ENCODE data around the gene ZSCAN18.
"Not testable (repeated sequence)": the region's sequence is repeated elsewhere in the genome, so short reads cannot be mapped to it uniquely, and the experiment has no call there.

ZSCAN18 gene

GRCh38 chr19:58097781-58098681, at the start of gene ZSCAN18:
TSS of gene ZSCAN18 (minus strand) at chr19:58098231. CDS start at chr19:58090267, 7,964 bp downstream.
- peak; percentile 96 for DNase-seq

- not testable (repeated sequence) for DNase-seq
These were observed 49.4 kb upstream of the ZSCAN18 start for GRCh38 chr19:58147475-58147874.

- DNase-seq = no peak
These were observed 47.8 kb upstream of the ZSCAN18 start for GRCh38 chr19:58145849-58146248.

- DNase-seq = no peak
These were observed 36.2 kb upstream of the ZSCAN18 start for GRCh38 chr19:58134244-58134643.

GRCh38 chr19:58129284-58129683, 31.3 kb upstream of the ZSCAN18 start:
- DNase-seq = no peak

GRCh38 chr19:58128041-58128685, 30.1 kb upstream of the ZSCAN18 start:
- DNase-seq = no peak

- no peak for DNase-seq
These were observed 25.3 kb upstream of the ZSCAN18 start for GRCh38 chr19:58123354-58123753.

GRCh38 chr19:58118979-58119733, 21.1 kb upstream of the ZSCAN18 start:
- DNase-seq = peak; percentile 6

- DNase-seq = no peak
These were observed 20.0 kb upstream of the ZSCAN18 start for GRCh38 chr19:58117841-58118575.

- DNase-seq = no peak
These were observed 10.5 kb upstream of the ZSCAN18 start for GRCh38 chr19:58108546-58108817.

GRCh38 chr19:58107778-58108545, 9.9 kb upstream of the ZSCAN18 start:
- no peak for DNase-seq

- DNase-seq = no peak
These were observed 609 bp upstream of the ZSCAN18 start for GRCh38 chr19:58098682-58098998.

GRCh38 chr19:58097349-58097748, 682 bp downstream of the ZSCAN18 start:
- DNase-seq = no peak

GRCh38 chr19:58096884-58097283, 1.1 kb downstream of the ZSCAN18 start:
- no peak for DNase-seq

GRCh38 chr19:58095328-58095727, 2.7 kb downstream of the ZSCAN18 start:
- no peak for DNase-seq

- DNase-seq = no peak
These were observed 5.0 kb downstream of the ZSCAN18 start for GRCh38 chr19:58093071-58093470.

GRCh38 chr19:58091251-58091995, 6.6 kb downstream of the ZSCAN18 start:
- no peak for DNase-seq

- no peak for DNase-seq
These were observed 8.2 kb downstream of the ZSCAN18 start for GRCh38 chr19:58089846-58090245.

- no peak for DNase-seq
These were observed 9.4 kb downstream of the ZSCAN18 start for GRCh38 chr19:58088521-58089052.

- no peak for DNase-seq
These were observed 11.0 kb downstream of the ZSCAN18 start for GRCh38 chr19:58086825-58087710.

Measured in suppressor macrophage treated with lipopolysaccharide for 4 hours (primary cell).